Liver (tissue), 9 donors: ENCODE measurements around the gene CTAG1A. TPM values are rescaled to one million over a fixed set of nuclear protein-coding genes. Genes with fewer than 3 reads are reported as not detected.
"Not testable (repeated sequence)": the region's sequence is repeated elsewhere in the genome, so short reads cannot be mapped to it uniquely, and the experiment has no call there.

ENCODE experiments used
- DNase-seq: peaks from one replicate; pipeline ENCODE4 v3.0.0-alpha.2; 2017; ENCODE audit warnings: low spot score
- H3K27ac ChIP-seq, 2 donors: one replicate each; pipeline ENCODE4 v1.7.0; 2013; ENCODE audit warnings: inconsistent platforms in 2 of 2, low read length in 2 of 2, control low read depth in 1 of 2, low read depth in 1 of 2, mild to moderate bottlenecking in 1 of 2
- H3K27me3 ChIP-seq, 4 donors: one replicate each; pipeline versions ENCODE4 v1.6.1 to v1.7.0; 2013; ENCODE audit warnings: low read length in 3 of 4, inconsistent platforms in 1 of 4, mild to moderate bottlenecking in 1 of 4, moderate library complexity in 1 of 4; ENCODE audit not compliant: control insufficient read depth in 4 of 4, insufficient read depth in 4 of 4
- H3K36me3 ChIP-seq, 4 donors: one replicate each; pipeline versions ENCODE4 v1.6.1 to v1.7.0; 2013; ENCODE audit warnings: low read length in 3 of 4, mild to moderate bottlenecking in 3 of 4, low read depth in 1 of 4, moderate library complexity in 1 of 4; ENCODE audit not compliant: control insufficient read depth in 4 of 4, insufficient read depth in 3 of 4
- H3K4me1 ChIP-seq, 4 donors: one replicate each; pipeline versions ENCODE4 v1.6.1 to v1.7.0; 2013; ENCODE audit warnings: low read length in 3 of 4, mild to moderate bottlenecking in 3 of 4, moderate library complexity in 1 of 4; ENCODE audit not compliant: control insufficient read depth in 4 of 4, insufficient read depth in 4 of 4
- H3K4me3 ChIP-seq, 3 donors: one replicate each; pipeline versions ENCODE4 v1.6.1 to v1.7.0; 2013; ENCODE audit warnings: low read length in 3 of 3, control low read depth in 1 of 3, low read depth in 1 of 3, mild to moderate bottlenecking in 1 of 3
- H3K9ac ChIP-seq, 2 donors: one replicate each; pipeline ENCODE4 v1.7.0; 2013; ENCODE audit warnings: low read length in 2 of 2, mild to moderate bottlenecking in 2 of 2, moderate library complexity in 2 of 2, control low read depth in 1 of 2, low read depth in 1 of 2
- H3K9me3 ChIP-seq, 4 donors: one replicate each; pipeline versions ENCODE4 v1.6.1 to v1.7.0; 2013; ENCODE audit warnings: low read length in 3 of 4; ENCODE audit not compliant: control insufficient read depth in 4 of 4
- WGBS: extraction: QIAGEN DNeasy Blood & Tissue Kit; methylation state at CpG from one replicate; pipeline ENCODE4 v1.1.7; 2013; 5-methylcytosine and 5-hydroxymethylcytosine counted together
- polyA plus RNA-seq, 2 donors: library from polyadenylated mRNA; stranded (reverse) in 1 of 2; unstranded in 1 of 2; fragments of 200-250 nt in 1 of 2; fragments of >200 nt in 1 of 2; fragmentation: Nextera tagmentation in 1 of 2; extraction: Ambion mirVana in 1 of 2; gene quantifications; one replicate each; pipeline versions ENCODE4 v1.2.1 to v1.2.3, GENCODE V29; 2013 to 2015
- total RNA-seq, 2 donors: library from RNA; depleted of rRNA; stranded (reverse); fragments of >200 nt; gene quantifications; one replicate each; pipeline ENCODE4 v1.2.3, GENCODE V29; 2014
- donor health status: healthy.
- donor health status: healthy.
- donor health status: healthy.
- donor health status: healthy.
- donor health status: healthy.

CTAG1A gene
- total and polyA plus RNA-seq, 4 donors, result not detected

DNA sequence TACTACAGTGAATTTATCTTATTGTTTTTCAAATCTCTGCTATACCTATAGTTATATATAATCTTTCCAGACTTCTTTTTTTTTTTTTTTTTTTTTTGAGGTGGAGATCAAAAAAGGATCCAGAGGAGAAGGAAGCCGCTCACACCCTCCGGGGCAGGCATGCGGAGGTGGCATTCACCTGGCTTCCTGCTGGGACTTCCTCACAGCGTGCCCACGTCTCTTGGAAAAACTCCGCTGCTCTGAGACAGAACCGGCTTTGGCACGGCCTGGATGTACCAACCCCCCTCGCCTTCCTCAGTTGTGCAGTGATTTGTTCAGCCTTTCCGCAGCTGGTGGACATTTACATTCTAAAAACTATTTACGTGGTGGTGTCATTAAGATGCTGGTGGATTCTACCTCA, 23.0 kb downstream of the CTAG1A start:
- H3K36me3 ChIP-seq, H3K27me3 ChIP-seq, H3K4me3 ChIP-seq, DNase-seq, H3K9me3 ChIP-seq, H3K9ac ChIP-seq: not testable (repeated sequence)
- peaks cover 1 to 11% (median 9%) of the 10 kb centered on the region in 4 donors for H3K4me1 ChIP-seq
- WGBS, result 92% methylated on average over 10 of the region's 11 CpGs
- H3K27ac ChIP-seq, result peak overlapping the region in 1 of 2 donors; percentile 56

DNA sequence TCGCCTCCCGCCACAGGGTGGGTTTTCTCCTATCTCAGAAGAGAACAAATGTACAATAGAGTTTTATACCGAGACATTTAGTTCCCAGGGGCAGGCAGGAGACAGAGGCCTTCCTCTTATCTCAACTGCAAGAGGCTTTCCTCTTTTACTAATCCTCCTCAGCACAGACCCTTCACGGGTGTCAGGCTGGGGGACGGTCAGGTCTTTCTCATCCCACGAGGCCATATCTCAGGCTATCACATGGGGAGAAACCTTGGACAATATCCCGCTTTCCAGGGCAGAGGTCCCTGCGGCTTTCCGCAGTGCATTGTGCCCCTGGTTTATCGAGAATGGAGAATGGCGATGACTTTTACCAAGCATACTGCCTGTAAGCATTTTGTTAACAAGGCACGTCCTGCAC, 23.9 kb downstream of the CTAG1A start:
- not testable (repeated sequence) for DNase-seq, H3K27ac ChIP-seq, H3K9ac ChIP-seq, H3K36me3 ChIP-seq, H3K27me3 ChIP-seq, H3K4me3 ChIP-seq, H3K9me3 ChIP-seq
- H3K4me1 ChIP-seq, result peaks cover 1 to 11% (median 9%) of the 10 kb centered on the region in 4 donors
- 69% methylated on average over 12 of the region's 12 CpGs for WGBS

DNA sequence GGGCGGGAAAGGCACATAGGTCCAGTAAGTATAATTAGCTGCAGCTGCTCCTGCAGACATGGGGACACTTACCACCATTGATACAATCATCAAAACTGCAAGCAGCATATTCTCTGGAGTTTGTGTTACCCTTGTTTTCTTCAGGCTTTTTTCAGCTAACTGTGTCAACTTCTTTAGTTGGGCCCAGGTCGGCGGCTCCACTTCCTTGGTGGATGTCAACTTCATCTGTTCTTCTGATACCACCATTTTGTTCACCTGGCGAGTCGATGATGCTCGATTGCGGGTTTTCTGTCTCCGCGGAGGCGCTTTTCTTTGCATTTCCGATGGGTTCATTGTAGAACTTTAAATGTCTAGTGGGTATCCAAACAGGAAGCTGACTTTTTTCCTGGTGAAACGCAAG, 26.2 kb downstream of the CTAG1A start:
- H3K36me3 ChIP-seq, H3K9me3 ChIP-seq, H3K4me3 ChIP-seq, DNase-seq, H3K27me3 ChIP-seq, H3K27ac ChIP-seq, H3K9ac ChIP-seq: not testable (repeated sequence)
- peaks cover 0 to 11% (median 9%) of the 10 kb centered on the region in 4 donors for H3K4me1 ChIP-seq
- 82% methylated on average over 12 of the region's 12 CpGs for WGBS

DNA sequence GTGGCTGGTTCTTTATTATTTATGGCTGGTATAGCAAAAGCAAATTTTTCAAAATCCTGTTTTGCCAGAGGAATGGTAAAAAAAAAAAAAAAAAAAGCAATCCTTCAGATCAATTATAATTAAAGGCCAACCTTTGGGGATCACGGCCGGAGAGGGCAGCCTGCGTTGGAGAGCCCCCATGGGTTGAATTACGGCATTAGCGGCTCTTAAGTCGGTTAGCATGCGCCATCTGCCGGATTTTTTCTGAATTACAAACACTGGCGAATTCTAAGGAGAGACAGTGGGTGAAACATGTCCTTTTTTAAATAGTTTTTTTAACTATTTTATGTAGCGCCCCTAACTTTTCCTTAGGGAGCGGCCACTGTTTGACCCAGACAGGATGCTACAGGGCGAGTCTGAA, 28.7 kb downstream of the CTAG1A start:
- DNase-seq, H3K9ac ChIP-seq, H3K36me3 ChIP-seq, H3K9me3 ChIP-seq, H3K27me3 ChIP-seq, H3K4me3 ChIP-seq, H3K27ac ChIP-seq, H3K4me1 ChIP-seq: not testable (repeated sequence)
- WGBS, result 10% methylated on average over 4 of the region's 12 CpGs

DNA sequence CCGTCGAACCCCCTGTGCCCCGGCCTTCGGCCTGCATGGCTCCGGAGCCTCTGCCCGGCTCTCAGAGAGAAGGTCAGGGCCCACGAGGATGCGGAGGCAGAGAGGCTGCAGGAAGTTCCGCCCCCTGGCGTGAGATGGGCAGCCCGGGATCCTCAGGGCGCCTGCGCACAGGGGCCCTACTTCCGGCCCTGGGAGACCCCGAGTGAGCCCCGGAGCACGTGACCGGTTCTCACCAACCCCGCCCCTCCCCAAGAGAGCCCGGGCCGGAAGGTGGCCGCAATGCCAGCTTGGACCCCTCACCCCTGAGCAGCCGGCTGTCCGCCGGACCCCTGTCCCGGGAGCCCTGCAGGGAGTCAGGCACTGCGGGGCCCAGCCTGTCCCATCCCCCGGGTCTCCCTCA, 34.2 kb downstream of the CTAG1A start, which contains the start of gene CTAG1B:
TSS of gene CTAG1B (minus strand) at position 101 of the 400 bp plus-strand sequence. CDS start at position 37, 64 bp downstream.
- H3K4me3 ChIP-seq, H3K27ac ChIP-seq, H3K9ac ChIP-seq, H3K27me3 ChIP-seq, H3K36me3 ChIP-seq, DNase-seq, H3K9me3 ChIP-seq, H3K4me1 ChIP-seq: not testable (repeated sequence)
- no CpG with 5 or more reads among the region's 28 CpGs for WGBS

DNA sequence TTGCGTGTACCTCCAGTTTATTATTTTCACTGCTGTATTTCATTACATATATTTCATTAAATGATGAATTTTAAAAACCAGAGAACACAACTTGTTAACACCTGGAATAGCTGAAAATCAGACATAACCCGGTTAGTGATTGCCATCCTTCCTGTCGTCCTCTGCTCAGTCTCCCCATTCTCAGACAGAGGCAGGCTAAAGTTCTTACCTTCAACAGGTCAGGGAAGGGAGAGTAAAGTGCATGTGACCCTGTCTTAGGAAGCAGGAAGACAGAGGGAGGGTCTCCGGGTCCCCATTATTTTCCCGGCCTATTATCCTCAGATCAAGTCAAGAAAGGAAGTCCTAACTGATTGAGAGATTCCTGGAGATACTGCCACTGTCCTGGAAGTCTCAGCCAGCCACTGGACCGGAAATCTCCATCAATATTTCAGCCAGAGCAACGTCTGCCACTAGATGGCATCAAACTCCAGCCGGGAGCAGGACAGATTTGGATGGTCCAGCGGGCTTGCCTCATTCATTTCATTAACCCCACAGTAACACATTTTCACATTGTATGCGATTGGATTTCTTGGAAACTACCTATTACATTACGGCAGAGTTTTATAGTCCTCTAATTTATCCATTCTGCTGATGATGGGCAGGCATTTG, 36.0 kb downstream of the CTAG1A start:
- H3K9me3 ChIP-seq, H3K4me3 ChIP-seq, DNase-seq, H3K9ac ChIP-seq, H3K27ac ChIP-seq, H3K4me1 ChIP-seq, H3K27me3 ChIP-seq, H3K36me3 ChIP-seq: not testable (repeated sequence)
- 3% methylated on average over 3 of the region's 11 CpGs for WGBS

DNA sequence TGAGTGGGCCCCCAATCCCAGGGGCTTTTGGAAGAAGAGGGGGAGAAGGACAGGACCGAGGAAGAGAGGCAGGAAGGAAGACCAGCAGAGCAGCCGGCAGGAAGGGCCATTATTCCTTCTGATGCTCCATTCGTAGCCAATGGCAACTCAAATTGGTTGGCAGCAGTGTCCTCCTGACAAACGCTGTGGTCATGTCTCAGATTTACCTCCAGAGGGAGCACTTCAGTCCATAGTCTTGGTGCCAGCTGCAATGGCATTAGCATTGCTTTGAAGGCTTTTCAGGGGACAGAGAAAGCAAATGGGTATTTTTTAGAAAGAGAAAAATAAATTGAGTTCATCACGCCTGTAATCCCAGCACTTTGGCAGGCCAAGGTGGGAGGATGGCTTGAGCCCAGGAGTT, 44.0 kb downstream of the CTAG1A start:
- not testable (repeated sequence) for H3K9ac ChIP-seq, H3K27ac ChIP-seq, H3K9me3 ChIP-seq, H3K27me3 ChIP-seq, DNase-seq, H3K4me1 ChIP-seq, H3K36me3 ChIP-seq, H3K4me3 ChIP-seq
- no CpG with 5 or more reads among the region's 5 CpGs for WGBS

DNA sequence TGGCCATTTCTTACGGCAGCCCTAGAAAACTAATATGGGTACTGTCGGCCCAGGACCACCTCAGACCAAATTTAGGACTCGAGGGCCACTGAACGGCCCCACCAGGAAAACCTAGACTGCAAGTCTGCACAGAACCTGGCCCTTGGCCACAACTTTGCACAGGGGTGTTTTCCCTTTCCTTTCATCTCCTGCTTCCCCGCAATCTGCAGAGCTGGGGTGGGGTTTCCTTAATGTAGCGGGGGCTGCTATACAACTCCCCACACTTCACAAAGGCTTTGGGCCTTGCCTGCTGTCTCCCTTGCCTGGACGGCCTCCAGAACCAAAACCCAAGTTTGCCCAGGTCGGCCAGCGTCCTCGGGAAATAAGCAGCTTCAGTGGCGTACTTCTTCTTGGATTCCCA, 46.0 kb downstream of the CTAG1A start:
- H3K27me3 ChIP-seq, DNase-seq, H3K4me3 ChIP-seq, H3K4me1 ChIP-seq, H3K27ac ChIP-seq, H3K9me3 ChIP-seq, H3K36me3 ChIP-seq, H3K9ac ChIP-seq: not testable (repeated sequence)
- no CpG with 5 or more reads among the region's 11 CpGs for WGBS

DNA sequence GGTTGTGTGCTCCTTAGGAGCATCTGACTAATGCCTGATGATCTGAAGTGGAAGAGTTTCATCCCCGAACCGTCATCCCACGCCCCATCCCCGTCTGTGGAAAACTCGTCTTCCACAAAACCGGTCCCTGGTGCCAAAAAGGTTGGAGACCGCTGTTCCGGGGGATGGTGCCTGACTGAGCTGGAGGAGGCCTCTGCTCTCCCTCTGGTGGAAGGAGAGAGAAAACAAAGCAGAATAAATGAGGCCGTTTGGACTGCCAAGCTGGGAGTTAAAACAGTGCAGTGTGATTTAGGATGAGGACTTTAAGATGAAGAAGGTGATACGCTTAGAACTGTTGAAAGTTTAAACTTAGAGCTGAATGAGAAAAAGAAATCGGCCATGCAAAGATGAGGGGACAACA, 48.7 kb downstream of the CTAG1A start:
- not testable (repeated sequence) for H3K4me3 ChIP-seq, DNase-seq, H3K27ac ChIP-seq, H3K4me1 ChIP-seq, H3K36me3 ChIP-seq, H3K9ac ChIP-seq, H3K27me3 ChIP-seq, H3K9me3 ChIP-seq
- WGBS, result no CpG with 5 or more reads among the region's 11 CpGs
